K562 (cell line): Measurements from ENCODE around the gene CPT1A. TPM values are rescaled to one million over a fixed set of nuclear protein-coding genes. Genes with fewer than 3 reads are reported as not detected.

ENCODE experiments used
- CBFA2T2 ChIP-seq: fragments of 450-650 bp; conservative IDR thresholded peaks from 2 replicates; pipeline ENCODE4 v1.6.1; 2017; ENCODE audit warnings: mild to moderate bottlenecking
- CREB1 ChIP-seq, 2 experiments: sonication (generic) in 1 of 2; formaldehyde crosslinking in 1 of 2; IDR thresholded peaks; 2 replicates each; pipeline versions ENCODE4 v1.6.1 to v1.8.0; 2012 to 2022; ENCODE audit warnings: inconsistent platforms in 1 of 2, mild to moderate bottlenecking in 1 of 2, missing genetic modification reagents in 1 of 2, moderate library complexity in 1 of 2
- HLTF ChIP-seq: fragments of 450-650 bp; IDR thresholded peaks from 2 replicates; pipeline ENCODE4 v1.6.1; 2016
- NCOA6 ChIP-seq: fragments of 450-650 bp; IDR thresholded peaks from 2 replicates; pipeline ENCODE4 v1.6.1; 2017; ENCODE audit warnings: mild to moderate bottlenecking
- RAD51 ChIP-seq: fragments of 450-650 bp; IDR thresholded peaks from 2 replicates; pipeline ENCODE4 v1.7.1; 2016; ENCODE audit warnings: low read depth, mild to moderate bottlenecking, borderline replicate concordance
- RBFOX2 ChIP-seq: fragments of 200-400 bp; formaldehyde crosslinking; IDR thresholded peaks from 2 replicates; pipeline ENCODE4 v1.6.1; 2017; ENCODE audit warnings: low read depth, mild to moderate bottlenecking, low read length, moderate library complexity
- RBM39 ChIP-seq: fragments of 200-400 bp; formaldehyde crosslinking; optimal IDR thresholded peaks from 2 replicates; pipeline ENCODE3; 2018; ENCODE audit warnings: low read depth, low read length
- SIX5 ChIP-seq, 2 experiments: IDR thresholded peaks; 2 replicates each; pipeline ENCODE4 v1.6.1; 2011; ENCODE audit warnings: low read length in 2 of 2, borderline replicate concordance in 1 of 2, low read depth in 1 of 2, mild to moderate bottlenecking in 1 of 2, moderate library complexity in 1 of 2; ENCODE audit not compliant: insufficient read depth in 1 of 2
- TFAM ChIP-seq: fragments of 250-450 bp; sonication (Bioruptor Pico); conservative IDR thresholded peaks from 2 replicates; pipeline ENCODE4 v1.5.0; 2021; ENCODE audit warnings: mild to moderate bottlenecking, moderate library complexity
- polyA plus RNA-seq, 8 experiments: library from polyadenylated mRNA; depleted of rRNA in 4 of 8; stranded (reverse) in 5 of 8; unstranded in 3 of 8; fragments of >200 nt; fragmentation: Nextera tagmentation in 2 of 8; fragmentation: Illumina TruSeq in 1 of 8; extraction: Ambion mirVana in 2 of 8; extraction: Trizol in 1 of 8; gene quantifications; 2 replicates each; pipeline versions ENCODE4 v1.2.1 to v1.2.3, GENCODE V29; 2011 to 2014; ENCODE audit warnings: inconsistent platforms in 1 of 8, missing spikeins in 1 of 8
- total RNA-seq, 7 experiments: library from RNA; depleted of rRNA in 6 of 7; stranded (reverse); fragments of >200 nt in 6 of 7; fragmentation: Illumina TruSeq in 2 of 7; extraction: Trizol in 2 of 7; gene quantifications; 2 replicates each; pipeline versions ENCODE4 v1.2.1 to v1.2.3, GENCODE V29; 2011 to 2021; ENCODE audit warnings: low replicate concordance in 1 of 7
- TF ChIP-seq, protein P1 (sequence below): sonication (generic); formaldehyde crosslinking; IDR thresholded peaks from 2 replicates; pipeline ENCODE4 v1.8.1; 2022; ENCODE audit warnings: missing genetic modification reagents
- TF ChIP-seq, protein P2 (sequence below), 3 experiments: fragments of 200-800 bp in 1 of 3; sonication (Bioruptor generic) in 1 of 3; sonication (generic) in 1 of 3; formaldehyde crosslinking in 1 of 3; IDR thresholded peaks; 2 replicates each; pipeline versions ENCODE4 v1.6.1 to v1.8.0; 2016 to 2022; ENCODE audit warnings: mild to moderate bottlenecking in 2 of 3, missing compliant biosample characterization in 2 of 3, missing genetic modification characterization in 2 of 3, missing genetic modification reagents in 1 of 3
- TF ChIP-seq, protein P3 (sequence below): fragments of 450-650 bp; formaldehyde crosslinking; IDR thresholded peaks from 2 replicates; pipeline ENCODE4 v1.4.0; 2020; ENCODE audit warnings: mild to moderate bottlenecking, mixed read lengths
- TF ChIP-seq, protein P4 (sequence below), 2 experiments: IDR thresholded peaks; 2 replicates each; pipeline ENCODE4 v1.6.1; 2011; ENCODE audit warnings: borderline replicate concordance in 1 of 2, control low read depth in 1 of 2, low read depth in 1 of 2, low read length in 1 of 2, mild to moderate bottlenecking in 1 of 2, mixed read lengths in 1 of 2, moderate library complexity in 1 of 2; ENCODE audit not compliant: insufficient read depth in 1 of 2, insufficient read length in 1 of 2, poor library complexity in 1 of 2, severe bottlenecking in 1 of 2; ENCODE audit errors: extremely low read depth in 1 of 2
- TF ChIP-seq, protein P5 (sequence below): sonication (generic); formaldehyde crosslinking; IDR thresholded peaks from 2 replicates; pipeline ENCODE4 v1.8.0; 2022; ENCODE audit warnings: mild to moderate bottlenecking, missing genetic modification reagents

Gene CPT1A
- total and polyA plus RNA-seq, 9 of the 15 experiments (the other 6 are each of a cell fraction or from before 2014, with no cell fraction given), result 2.6 to 29.1 (median 12.3) TPM

DNA sequence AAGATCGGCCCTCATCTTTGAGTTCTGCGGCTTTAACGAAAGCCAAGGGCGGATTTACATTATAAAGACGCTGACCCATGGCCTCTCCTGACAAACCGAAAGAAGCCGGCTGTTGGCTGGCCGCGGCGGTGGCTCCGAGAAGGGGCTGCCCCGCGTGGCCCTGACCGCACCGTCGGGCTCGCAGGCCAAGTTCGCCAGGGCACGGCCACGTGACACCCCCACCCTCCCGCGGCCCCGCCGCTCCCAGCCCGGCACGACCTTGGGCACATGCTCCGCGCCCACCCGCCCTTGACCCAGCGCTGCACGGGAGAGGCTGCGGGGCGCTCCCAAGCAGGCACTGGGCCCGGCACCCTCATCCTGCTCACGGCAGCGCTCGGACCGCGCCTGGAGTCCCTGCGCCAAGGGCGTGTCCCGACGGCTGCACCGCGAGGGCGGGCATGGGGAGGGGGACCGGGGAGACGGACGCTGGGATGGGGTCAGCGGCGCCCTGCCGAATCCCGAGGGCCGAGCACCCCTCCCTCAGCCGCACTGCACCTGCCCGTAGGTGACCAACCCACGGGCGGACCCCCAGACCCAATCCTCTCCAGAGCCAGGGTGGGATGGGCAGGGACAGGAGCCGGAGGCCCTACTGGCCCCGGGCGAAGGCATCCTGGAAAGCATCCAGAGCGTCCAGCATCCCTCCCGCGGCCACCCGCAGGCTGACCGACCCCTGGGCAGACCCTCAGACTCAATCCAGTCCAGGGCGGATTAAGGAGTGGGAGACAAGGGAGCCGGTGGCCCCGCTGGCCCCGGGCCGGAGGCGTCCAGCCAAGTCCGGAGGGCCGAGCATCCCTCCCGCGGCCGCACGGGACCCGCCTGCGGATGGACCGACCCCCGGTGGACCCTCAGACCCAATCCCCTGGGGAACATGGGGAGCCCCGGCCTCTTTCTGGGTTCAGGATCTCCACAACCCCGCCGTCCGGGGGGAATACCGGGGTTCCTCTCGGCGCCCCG is 759 bp downstream of the CPT1A start (continued):
- no peak for TF ChIP-seq CREB1 (IDR thresholded peaks at IDR 0.05)
- 0 out of 2 replicates have a peak, but pooled peaks have one; percentile 28 for TF ChIP-seq CREB1 (CRISPR knock-in tag; IDR thresholded peaks at IDR 0.05)
- no peak for TF ChIP-seq HLTF
- no peak for TF ChIP-seq SIX5 (IDR thresholded peaks at IDR 0.05; ENCODE audit: borderline replicate concordance in 1 of 2, insufficient read depth in 1 of 2, low read depth in 1 of 2, low read length in 2 of 2)
- TF ChIP-seq, protein P1, sequence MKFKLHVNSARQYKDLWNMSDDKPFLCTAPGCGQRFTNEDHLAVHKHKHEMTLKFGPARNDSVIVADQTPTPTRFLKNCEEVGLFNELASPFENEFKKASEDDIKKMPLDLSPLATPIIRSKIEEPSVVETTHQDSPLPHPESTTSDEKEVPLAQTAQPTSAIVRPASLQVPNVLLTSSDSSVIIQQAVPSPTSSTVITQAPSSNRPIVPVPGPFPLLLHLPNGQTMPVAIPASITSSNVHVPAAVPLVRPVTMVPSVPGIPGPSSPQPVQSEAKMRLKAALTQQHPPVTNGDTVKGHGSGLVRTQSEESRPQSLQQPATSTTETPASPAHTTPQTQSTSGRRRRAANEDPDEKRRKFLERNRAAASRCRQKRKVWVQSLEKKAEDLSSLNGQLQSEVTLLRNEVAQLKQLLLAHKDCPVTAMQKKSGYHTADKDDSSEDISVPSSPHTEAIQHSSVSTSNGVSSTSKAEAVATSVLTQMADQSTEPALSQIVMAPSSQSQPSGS, result no peak
- TF ChIP-seq, protein P2, sequence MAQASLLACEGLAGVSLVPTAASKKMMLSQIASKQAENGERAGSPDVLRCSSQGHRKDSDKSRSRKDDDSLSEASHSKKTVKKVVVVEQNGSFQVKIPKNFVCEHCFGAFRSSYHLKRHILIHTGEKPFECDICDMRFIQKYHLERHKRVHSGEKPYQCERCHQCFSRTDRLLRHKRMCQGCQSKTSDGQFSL (CRISPR knock-in tag; IDR thresholded peaks at IDR 0.05), result 0 out of 2 replicates have a peak, but pooled peaks have one; percentile 19
- TF ChIP-seq, protein P2 (tag; IDR thresholded peaks at IDR 0.05), result no peak
- TF ChIP-seq RBFOX2, result peak; percentile 75
- TF ChIP-seq RAD51, result peak; percentile 67; the same call in 1 of the 2 replicates
- no peak for TF ChIP-seq RBM39
- TF ChIP-seq, protein P3, sequence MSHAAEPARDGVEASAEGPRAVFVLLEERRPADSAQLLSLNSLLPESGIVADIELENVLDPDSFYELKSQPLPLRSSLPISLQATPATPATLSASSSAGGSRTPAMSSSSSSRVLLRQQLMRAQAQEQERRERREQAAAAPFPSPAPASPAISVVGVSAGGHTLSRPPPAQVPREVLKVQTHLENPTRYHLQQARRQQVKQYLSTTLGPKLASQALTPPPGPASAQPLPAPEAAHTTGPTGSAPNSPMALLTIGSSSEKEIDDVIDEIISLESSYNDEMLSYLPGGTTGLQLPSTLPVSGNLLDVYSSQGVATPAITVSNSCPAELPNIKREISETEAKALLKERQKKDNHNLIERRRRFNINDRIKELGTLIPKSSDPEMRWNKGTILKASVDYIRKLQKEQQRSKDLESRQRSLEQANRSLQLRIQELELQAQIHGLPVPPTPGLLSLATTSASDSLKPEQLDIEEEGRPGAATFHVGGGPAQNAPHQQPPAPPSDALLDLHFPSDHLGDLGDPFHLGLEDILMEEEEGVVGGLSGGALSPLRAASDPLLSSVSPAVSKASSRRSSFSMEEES (CRISPR knock-in tag), result peak; percentile 41
- 0 out of 2 replicates have a peak, but pooled peaks have one; percentile 6 for TF ChIP-seq CBFA2T2
- TF ChIP-seq, protein P4, sequence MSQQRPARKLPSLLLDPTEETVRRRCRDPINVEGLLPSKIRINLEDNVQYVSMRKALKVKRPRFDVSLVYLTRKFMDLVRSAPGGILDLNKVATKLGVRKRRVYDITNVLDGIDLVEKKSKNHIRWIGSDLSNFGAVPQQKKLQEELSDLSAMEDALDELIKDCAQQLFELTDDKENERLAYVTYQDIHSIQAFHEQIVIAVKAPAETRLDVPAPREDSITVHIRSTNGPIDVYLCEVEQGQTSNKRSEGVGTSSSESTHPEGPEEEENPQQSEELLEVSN (IDR thresholded peaks at IDR 0.05; ENCODE audit: borderline replicate concordance in 1 of 2, extremely low read depth in 1 of 2, insufficient read depth in 1 of 2, insufficient read length in 1 of 2, low read depth in 1 of 2, low read length in 1 of 2, poor library complexity in 1 of 2, severe bottlenecking in 1 of 2), result peak in 1 of 2 experiments; percentile 85
- TF ChIP-seq, protein P5, sequence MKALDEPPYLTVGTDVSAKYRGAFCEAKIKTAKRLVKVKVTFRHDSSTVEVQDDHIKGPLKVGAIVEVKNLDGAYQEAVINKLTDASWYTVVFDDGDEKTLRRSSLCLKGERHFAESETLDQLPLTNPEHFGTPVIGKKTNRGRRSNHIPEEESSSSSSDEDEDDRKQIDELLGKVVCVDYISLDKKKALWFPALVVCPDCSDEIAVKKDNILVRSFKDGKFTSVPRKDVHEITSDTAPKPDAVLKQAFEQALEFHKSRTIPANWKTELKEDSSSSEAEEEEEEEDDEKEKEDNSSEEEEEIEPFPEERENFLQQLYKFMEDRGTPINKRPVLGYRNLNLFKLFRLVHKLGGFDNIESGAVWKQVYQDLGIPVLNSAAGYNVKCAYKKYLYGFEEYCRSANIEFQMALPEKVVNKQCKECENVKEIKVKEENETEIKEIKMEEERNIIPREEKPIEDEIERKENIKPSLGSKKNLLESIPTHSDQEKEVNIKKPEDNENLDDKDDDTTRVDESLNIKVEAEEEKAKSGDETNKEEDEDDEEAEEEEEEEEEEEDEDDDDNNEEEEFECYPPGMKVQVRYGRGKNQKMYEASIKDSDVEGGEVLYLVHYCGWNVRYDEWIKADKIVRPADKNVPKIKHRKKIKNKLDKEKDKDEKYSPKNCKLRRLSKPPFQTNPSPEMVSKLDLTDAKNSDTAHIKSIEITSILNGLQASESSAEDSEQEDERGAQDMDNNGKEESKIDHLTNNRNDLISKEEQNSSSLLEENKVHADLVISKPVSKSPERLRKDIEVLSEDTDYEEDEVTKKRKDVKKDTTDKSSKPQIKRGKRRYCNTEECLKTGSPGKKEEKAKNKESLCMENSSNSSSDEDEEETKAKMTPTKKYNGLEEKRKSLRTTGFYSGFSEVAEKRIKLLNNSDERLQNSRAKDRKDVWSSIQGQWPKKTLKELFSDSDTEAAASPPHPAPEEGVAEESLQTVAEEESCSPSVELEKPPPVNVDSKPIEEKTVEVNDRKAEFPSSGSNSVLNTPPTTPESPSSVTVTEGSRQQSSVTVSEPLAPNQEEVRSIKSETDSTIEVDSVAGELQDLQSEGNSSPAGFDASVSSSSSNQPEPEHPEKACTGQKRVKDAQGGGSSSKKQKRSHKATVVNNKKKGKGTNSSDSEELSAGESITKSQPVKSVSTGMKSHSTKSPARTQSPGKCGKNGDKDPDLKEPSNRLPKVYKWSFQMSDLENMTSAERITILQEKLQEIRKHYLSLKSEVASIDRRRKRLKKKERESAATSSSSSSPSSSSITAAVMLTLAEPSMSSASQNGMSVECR, result 0 out of 2 replicates have a peak, but pooled peaks have one; percentile 37
- TF ChIP-seq NCOA6, result peak; percentile 75
- no peak for TF ChIP-seq TFAM (CRISPR knock-in tag)
